C4-2B (cell line): ENCODE measurements around the gene TCEANC.
"Not testable (repeated sequence)": the region's sequence is repeated elsewhere in the genome, so short reads cannot be mapped to it uniquely, and the experiment has no call there.

Experiments used
- H3K27ac ChIP-seq: fragments of 450-650 bp; 2 replicates; pipeline ENCODE4 v1.5.1; 2017
- ZFX ChIP-seq: fragments of 450-650 bp; IDR thresholded peaks from 2 replicates; pipeline ENCODE4 v1.6.1; 2017
- TF ChIP-seq, protein P1 (sequence below): fragments of 450-650 bp; conservative IDR thresholded peaks from 2 replicates; pipeline ENCODE4 v1.5.1; 2017; ENCODE audit warnings: mild to moderate bottlenecking

Gene TCEANC

DNA sequence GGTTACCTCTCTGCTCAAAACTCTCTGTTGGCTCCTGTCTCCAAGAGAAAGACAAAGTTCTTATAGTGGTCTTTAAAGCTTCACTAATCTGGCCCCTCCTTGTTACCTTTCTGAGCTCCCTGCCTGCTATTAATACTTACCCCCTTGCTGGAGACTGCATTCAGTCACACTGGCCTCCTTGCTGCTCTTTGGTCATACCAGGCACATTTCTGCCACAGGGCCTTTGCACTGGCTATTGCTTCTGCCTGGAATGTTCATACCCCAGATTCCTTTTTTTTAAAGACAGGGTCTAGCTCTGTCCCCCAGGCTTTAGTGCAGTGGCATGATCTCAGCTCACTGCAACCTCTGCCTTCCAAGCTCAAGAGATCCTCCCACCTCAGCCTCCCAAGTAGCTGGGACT is 20.1 kb downstream of the TCEANC start:
- no peak overlapping the region for H3K27ac ChIP-seq
- TF ChIP-seq, protein P1, sequence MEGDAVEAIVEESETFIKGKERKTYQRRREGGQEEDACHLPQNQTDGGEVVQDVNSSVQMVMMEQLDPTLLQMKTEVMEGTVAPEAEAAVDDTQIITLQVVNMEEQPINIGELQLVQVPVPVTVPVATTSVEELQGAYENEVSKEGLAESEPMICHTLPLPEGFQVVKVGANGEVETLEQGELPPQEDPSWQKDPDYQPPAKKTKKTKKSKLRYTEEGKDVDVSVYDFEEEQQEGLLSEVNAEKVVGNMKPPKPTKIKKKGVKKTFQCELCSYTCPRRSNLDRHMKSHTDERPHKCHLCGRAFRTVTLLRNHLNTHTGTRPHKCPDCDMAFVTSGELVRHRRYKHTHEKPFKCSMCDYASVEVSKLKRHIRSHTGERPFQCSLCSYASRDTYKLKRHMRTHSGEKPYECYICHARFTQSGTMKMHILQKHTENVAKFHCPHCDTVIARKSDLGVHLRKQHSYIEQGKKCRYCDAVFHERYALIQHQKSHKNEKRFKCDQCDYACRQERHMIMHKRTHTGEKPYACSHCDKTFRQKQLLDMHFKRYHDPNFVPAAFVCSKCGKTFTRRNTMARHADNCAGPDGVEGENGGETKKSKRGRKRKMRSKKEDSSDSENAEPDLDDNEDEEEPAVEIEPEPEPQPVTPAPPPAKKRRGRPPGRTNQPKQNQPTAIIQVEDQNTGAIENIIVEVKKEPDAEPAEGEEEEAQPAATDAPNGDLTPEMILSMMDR, result no peak
- TF ChIP-seq ZFX, result no peak

DNA sequence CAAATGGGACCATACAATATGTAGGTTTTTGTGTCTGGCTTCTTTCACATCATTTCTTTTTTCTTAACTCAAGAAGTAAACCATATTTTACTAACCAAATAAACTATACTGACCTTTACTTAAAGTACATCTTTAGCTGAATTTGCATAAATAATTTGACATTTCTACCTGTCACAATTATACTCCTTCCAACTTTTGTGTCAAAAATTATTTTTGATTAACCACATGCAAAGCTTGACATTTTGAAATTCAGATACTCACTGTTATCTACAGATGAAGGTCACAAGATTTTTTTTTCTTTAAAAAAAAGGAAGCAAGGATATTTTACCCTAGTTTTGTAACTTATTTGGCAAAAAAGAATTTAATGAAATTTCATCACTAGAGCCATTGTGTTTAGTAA is 23.9 kb downstream of the TCEANC start:
- TF ChIP-seq, protein P1, result no peak
- TF ChIP-seq ZFX, result no peak
- H3K27ac ChIP-seq, result no peak overlapping the region

DNA sequence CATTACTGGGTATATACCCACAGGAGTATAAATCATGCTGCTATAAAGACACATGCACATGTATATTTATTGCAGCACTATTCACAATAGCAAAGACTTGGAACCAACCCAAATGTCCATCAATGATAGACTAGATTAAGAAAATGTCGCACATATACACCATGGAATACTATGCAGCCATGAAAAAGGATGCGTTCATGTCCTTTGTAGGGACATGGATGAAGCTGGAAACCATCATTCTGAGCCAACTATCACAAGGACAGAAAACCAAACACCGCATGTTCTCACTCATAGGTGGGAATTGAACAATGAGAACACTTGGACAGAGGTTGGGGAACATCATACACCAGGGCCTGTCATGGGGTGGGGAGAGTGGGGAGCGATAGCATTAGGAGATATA is 26.8 kb downstream of the TCEANC start:
- not testable (repeated sequence) for H3K27ac ChIP-seq

DNA sequence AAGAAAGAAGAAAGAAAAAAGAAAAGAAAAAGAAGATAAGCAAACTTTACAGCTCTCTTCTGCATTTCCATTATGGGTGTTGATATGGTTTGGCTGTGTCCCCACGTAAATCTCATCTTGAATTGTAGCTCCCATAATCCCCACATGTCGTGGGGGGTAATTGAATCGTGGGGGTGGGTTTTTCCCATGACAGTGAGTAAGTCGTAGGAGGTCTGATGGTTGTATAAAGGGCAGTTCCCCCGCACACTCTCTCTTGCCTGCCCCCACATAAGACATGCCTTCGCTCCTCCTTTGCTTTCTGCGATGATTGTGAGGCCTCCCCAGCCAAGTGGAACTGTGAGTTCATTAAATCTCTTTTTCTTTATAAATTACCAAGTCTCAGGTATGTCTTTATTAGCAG is 28.7 kb downstream of the TCEANC start:
- no peak overlapping the region for H3K27ac ChIP-seq
- no peak for TF ChIP-seq ZFX
- TF ChIP-seq, protein P1, result no peak

DNA sequence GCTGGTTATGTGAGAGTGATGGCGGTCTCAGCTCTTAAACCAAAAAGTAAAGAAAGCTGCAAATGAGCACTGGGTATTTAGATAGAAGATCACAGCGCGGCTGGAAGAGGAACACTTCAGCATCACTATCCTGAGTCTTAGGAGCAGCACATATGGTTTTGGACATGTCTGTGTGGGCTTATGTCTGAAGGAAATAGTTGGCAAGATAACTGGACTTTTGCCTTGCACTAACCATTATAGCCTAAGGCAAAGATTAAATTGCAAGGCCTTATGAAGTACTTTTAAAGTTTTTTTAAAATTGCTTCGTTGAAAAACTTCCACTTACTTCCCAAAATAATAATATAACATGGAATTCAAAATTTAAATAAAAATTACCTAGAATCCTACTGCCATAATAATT is 31.4 kb downstream of the TCEANC start:
- TF ChIP-seq ZFX, result no peak
- TF ChIP-seq, protein P1, result no peak
- no peak overlapping the region for H3K27ac ChIP-seq

DNA sequence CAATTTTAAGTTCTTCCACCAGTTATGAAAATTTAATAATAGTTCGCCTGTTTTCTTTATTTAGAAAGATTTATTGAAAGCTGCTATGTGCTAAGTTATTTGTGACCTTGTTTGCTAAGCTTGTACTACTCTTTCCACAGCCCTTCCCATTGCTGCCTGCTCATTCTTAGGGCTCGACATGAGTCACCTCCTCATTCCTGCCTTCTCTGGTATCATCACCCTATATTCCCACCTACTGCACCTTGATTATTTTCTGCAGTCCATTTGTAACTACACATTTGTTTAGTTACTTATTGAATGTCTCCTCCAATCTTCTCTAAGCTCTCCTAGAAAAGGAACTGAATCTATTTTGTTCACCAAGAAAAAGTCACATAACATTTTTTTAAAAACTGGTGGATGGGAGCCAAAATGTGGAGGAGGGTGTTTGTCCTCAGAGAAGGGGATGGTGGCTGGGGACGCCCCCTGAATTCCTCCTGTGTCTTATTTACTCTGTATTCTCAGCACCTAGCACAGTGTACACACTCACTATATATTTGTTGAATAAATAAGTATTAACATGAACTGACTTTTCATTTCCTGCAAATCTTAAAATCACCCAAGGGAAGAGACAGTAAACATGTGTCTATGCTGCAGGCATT is 32.3 kb downstream of the TCEANC start:
- H3K27ac ChIP-seq, result no peak overlapping the region
- TF ChIP-seq, protein P1, result no peak
- TF ChIP-seq ZFX, result no peak

DNA sequence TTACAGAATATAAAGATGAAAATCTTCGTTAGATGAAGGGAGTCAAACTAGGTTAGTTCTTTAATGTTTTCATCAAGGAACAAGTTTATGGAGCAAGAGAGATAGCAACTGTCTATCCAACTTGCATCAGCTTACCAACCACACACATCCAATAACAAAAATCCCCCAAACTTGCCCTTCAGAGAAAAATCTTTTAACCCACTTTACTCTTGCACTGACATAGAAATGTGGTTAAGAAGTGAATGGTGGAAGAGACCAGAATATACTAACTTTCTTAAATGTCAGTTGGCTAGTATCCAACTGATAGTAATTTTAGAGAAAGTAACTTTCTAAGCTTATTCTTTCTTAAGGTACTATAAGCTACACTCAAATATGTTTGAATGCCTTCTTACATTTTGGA is 34.3 kb downstream of the TCEANC start:
- H3K27ac ChIP-seq, result no peak overlapping the region
- TF ChIP-seq, protein P1, result no peak
- no peak for TF ChIP-seq ZFX

DNA sequence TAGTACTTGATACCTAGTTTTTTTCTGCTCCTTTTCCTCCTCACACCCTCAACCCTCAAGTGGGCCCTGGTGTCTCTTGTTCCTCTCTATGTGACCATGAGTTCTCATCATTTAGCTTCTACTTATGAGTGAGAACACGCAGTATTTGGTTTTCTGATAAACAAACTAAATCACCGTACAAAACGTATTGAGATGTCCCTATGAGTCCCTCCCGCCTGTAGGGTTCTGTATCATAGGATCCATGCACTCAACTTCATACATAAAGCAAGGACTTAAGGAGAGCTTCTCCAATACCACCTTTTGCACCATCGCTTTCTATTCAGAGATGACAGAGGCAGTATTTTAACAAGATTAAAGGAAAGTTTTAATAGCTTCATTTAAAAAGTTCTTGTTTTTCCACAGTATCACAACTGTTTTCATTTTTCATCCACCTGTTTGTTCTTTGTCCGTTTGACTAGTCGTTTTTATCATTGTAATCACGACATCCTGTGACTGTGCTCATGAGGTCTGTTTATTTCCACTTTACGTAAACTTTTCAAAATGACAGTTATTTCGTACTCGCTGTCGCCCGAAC is 35.5 kb downstream of the TCEANC start:
- peak overlapping the region; percentile 95 for H3K27ac ChIP-seq
- TF ChIP-seq, protein P1, result no peak
- no peak for TF ChIP-seq ZFX
